GM12878 (cell line): ENCODE data around the gene IQGAP3.

ENCODE experiments used
- EZH2 ChIP-seq: IDR thresholded peaks from 2 replicates; pipeline ENCODE4 v1.6.1; 2012; ENCODE audit warnings: low read depth, mild to moderate bottlenecking, control low read depth, inconsistent platforms, low read length, borderline replicate concordance; ENCODE audit not compliant: control insufficient read depth
- RAD21 ChIP-seq: IDR thresholded peaks from 2 replicates; pipeline ENCODE4 v1.6.1; 2011; ENCODE audit warnings: mild to moderate bottlenecking, low read depth, low read length, moderate library complexity; ENCODE audit not compliant: insufficient read depth

- TF ChIP-seq RAD21 (no peak), EZH2 (no peak)
Measured at GRCh38 chr1:156551869-156552268, 20.5 kb downstream of the IQGAP3 start.
